Stimulated activated CD8-positive, alpha-beta memory T cell treated with anti-CD3 and anti-CD28 coated beads, Interleukin-4, amount 100 ng/mL, for 4 hours (primary cell): ENCODE measurements around the gene NFIB.
A peak's percentile ranks its signal among the peaks of the same experiment; 100 is the strongest.

Experiments used
- DNase-seq, 2 donors: peaks; one replicate each; pipeline ENCODE4 v3.0.0-alpha.2; 2020; ENCODE audit warnings: low read depth in 2 of 2, low spot score in 1 of 2

The NFIB gene

GRCh38 chr9:14313951-14314423 is at the start of gene NFIB:
Gene NFIB, minus strand, starts transcription at chr9:14314141. Its CDS starts 630 bp downstream, at chr9:14313511.
- DNase-seq: no peak

GRCh38 chr9:14362175-14362574 is 48.2 kb upstream of the NFIB start:
- no peak for DNase-seq

- no peak for DNase-seq
These were observed 47.1 kb upstream of the NFIB start for GRCh38 chr9:14361074-14361473.

GRCh38 chr9:14358523-14358922 is 44.6 kb upstream of the NFIB start:
- no peak for DNase-seq

GRCh38 chr9:14356351-14357265 is 42.7 kb upstream of the NFIB start:
- DNase-seq: no peak

GRCh38 chr9:14354201-14354600 is 40.3 kb upstream of the NFIB start:
- no peak for DNase-seq

- peak; percentile 8 to 35 for DNase-seq
These were observed 39.5 kb upstream of the NFIB start for GRCh38 chr9:14353222-14354056.

GRCh38 chr9:14352503-14352902 is 38.6 kb upstream of the NFIB start:
- DNase-seq: no peak

GRCh38 chr9:14351221-14351836 is 37.4 kb upstream of the NFIB start:
- DNase-seq: no peak

- no peak for DNase-seq
These were observed 36.8 kb upstream of the NFIB start for GRCh38 chr9:14350754-14351153.

GRCh38 chr9:14350349-14350728 is 36.4 kb upstream of the NFIB start:
- DNase-seq: no peak

GRCh38 chr9:14349447-14350348 is 35.8 kb upstream of the NFIB start:
- no peak for DNase-seq

GRCh38 chr9:14349146-14349446 is 35.2 kb upstream of the NFIB start:
- DNase-seq: no peak

GRCh38 chr9:14348373-14349145 is 34.6 kb upstream of the NFIB start:
- no peak for DNase-seq

GRCh38 chr9:14348123-14348372 is 34.1 kb upstream of the NFIB start:
- no peak for DNase-seq

GRCh38 chr9:14347406-14348122 is 33.6 kb upstream of the NFIB start:
- no peak for DNase-seq

GRCh38 chr9:14346811-14347405 is 33.0 kb upstream of the NFIB start:
- no peak for DNase-seq

- no peak for DNase-seq
These were observed 32.4 kb upstream of the NFIB start for GRCh38 chr9:14346231-14346791.
